Liver (tissue), 9 donors: ENCODE data around the gene IL10RB. TPM values are rescaled to one million over a fixed set of nuclear protein-coding genes. Genes with fewer than 3 reads are reported as not detected.

Experiments
- DNase-seq: peaks from one replicate; pipeline ENCODE4 v3.0.0-alpha.2; 2017; ENCODE audit warnings: low spot score
- H3K27ac ChIP-seq, 2 donors: one replicate each; pipeline ENCODE4 v1.7.0; 2013; ENCODE audit warnings: inconsistent platforms in 2 of 2, low read length in 2 of 2, control low read depth in 1 of 2, low read depth in 1 of 2, mild to moderate bottlenecking in 1 of 2
- H3K27me3 ChIP-seq, 4 donors: one replicate each; pipeline versions ENCODE4 v1.6.1 to v1.7.0; 2013; ENCODE audit warnings: low read length in 3 of 4, inconsistent platforms in 1 of 4, mild to moderate bottlenecking in 1 of 4, moderate library complexity in 1 of 4; ENCODE audit not compliant: control insufficient read depth in 4 of 4, insufficient read depth in 4 of 4
- H3K36me3 ChIP-seq, 4 donors: one replicate each; pipeline versions ENCODE4 v1.6.1 to v1.7.0; 2013; ENCODE audit warnings: low read length in 3 of 4, mild to moderate bottlenecking in 3 of 4, low read depth in 1 of 4, moderate library complexity in 1 of 4; ENCODE audit not compliant: control insufficient read depth in 4 of 4, insufficient read depth in 3 of 4
- H3K4me1 ChIP-seq, 4 donors: one replicate each; pipeline versions ENCODE4 v1.6.1 to v1.7.0; 2013; ENCODE audit warnings: low read length in 3 of 4, mild to moderate bottlenecking in 3 of 4, moderate library complexity in 1 of 4; ENCODE audit not compliant: control insufficient read depth in 4 of 4, insufficient read depth in 4 of 4
- H3K4me3 ChIP-seq, 3 donors: one replicate each; pipeline versions ENCODE4 v1.6.1 to v1.7.0; 2013; ENCODE audit warnings: low read length in 3 of 3, control low read depth in 1 of 3, low read depth in 1 of 3, mild to moderate bottlenecking in 1 of 3
- H3K9ac ChIP-seq, 2 donors: one replicate each; pipeline ENCODE4 v1.7.0; 2013; ENCODE audit warnings: low read length in 2 of 2, mild to moderate bottlenecking in 2 of 2, moderate library complexity in 2 of 2, control low read depth in 1 of 2, low read depth in 1 of 2
- H3K9me3 ChIP-seq, 4 donors: one replicate each; pipeline versions ENCODE4 v1.6.1 to v1.7.0; 2013; ENCODE audit warnings: low read length in 3 of 4; ENCODE audit not compliant: control insufficient read depth in 4 of 4
- FOXA1 ChIP-seq: IDR thresholded peaks from 2 replicates; pipeline ENCODE4 v1.6.1; 2016; ENCODE audit warnings: antibody characterized with exemption
- FOXA2 ChIP-seq: IDR thresholded peaks from 2 replicates; pipeline ENCODE4 v1.6.1; 2016; ENCODE audit warnings: antibody characterized with exemption
- GABPA ChIP-seq, 2 donors: IDR thresholded peaks in 1 of 2; conservative IDR thresholded peaks in 1 of 2; 2 replicates each; pipeline ENCODE4 v1.6.1; 2016; ENCODE audit warnings: antibody characterized with exemption in 2 of 2, mild to moderate bottlenecking in 1 of 2, moderate library complexity in 1 of 2
- HNF4G ChIP-seq: IDR thresholded peaks from 2 replicates; pipeline ENCODE4 v1.6.1; 2016; ENCODE audit warnings: antibody characterized with exemption
- JUND ChIP-seq, 2 donors: IDR thresholded peaks; 2 replicates each; pipeline ENCODE4 v1.6.1; 2016; ENCODE audit warnings: antibody characterized with exemption in 2 of 2
- NR2F2 ChIP-seq: IDR thresholded peaks from 2 replicates; pipeline ENCODE4 v1.6.1; 2016; ENCODE audit warnings: antibody characterized with exemption
- RAD21 ChIP-seq, 2 donors: IDR thresholded peaks; 2 replicates each; pipeline ENCODE4 v1.6.1; 2016; ENCODE audit warnings: antibody characterized with exemption in 2 of 2, mild to moderate bottlenecking in 2 of 2
- RXRA ChIP-seq, 2 donors: IDR thresholded peaks; 2 replicates each; pipeline ENCODE4 v1.6.1; 2017 to 2018; ENCODE audit warnings: antibody characterized with exemption in 2 of 2, mild to moderate bottlenecking in 1 of 2
- SP1 ChIP-seq: IDR thresholded peaks from 2 replicates; pipeline ENCODE4 v1.6.1; 2018; ENCODE audit warnings: antibody characterized with exemption, mild to moderate bottlenecking
- TAF1 ChIP-seq: conservative IDR thresholded peaks from 2 replicates; pipeline ENCODE4 v1.6.1; 2016; ENCODE audit warnings: antibody characterized with exemption, mild to moderate bottlenecking
- YY1 ChIP-seq: IDR thresholded peaks from 2 replicates; pipeline ENCODE4 v1.6.1; 2016; ENCODE audit warnings: antibody characterized with exemption, mild to moderate bottlenecking
- WGBS: extraction: QIAGEN DNeasy Blood & Tissue Kit; methylation state at CpG from one replicate; pipeline ENCODE4 v1.1.7; 2013; 5-methylcytosine and 5-hydroxymethylcytosine counted together
- polyA plus RNA-seq, 2 donors: library from polyadenylated mRNA; stranded (reverse) in 1 of 2; unstranded in 1 of 2; fragments of 200-250 nt in 1 of 2; fragments of >200 nt in 1 of 2; fragmentation: Nextera tagmentation in 1 of 2; extraction: Ambion mirVana in 1 of 2; gene quantifications; one replicate each; pipeline versions ENCODE4 v1.2.1 to v1.2.3, GENCODE V29; 2013 to 2015
- total RNA-seq, 2 donors: library from RNA; depleted of rRNA; stranded (reverse); fragments of >200 nt; gene quantifications; one replicate each; pipeline ENCODE4 v1.2.3, GENCODE V29; 2014
- TF ChIP-seq, protein P1 (sequence below): IDR thresholded peaks from 2 replicates; pipeline ENCODE4 v1.6.1; 2016; ENCODE audit warnings: antibody characterized with exemption
- TF ChIP-seq, protein P2 (sequence below): IDR thresholded peaks from 2 replicates; pipeline ENCODE4 v1.6.1; 2016; ENCODE audit warnings: antibody characterized with exemption
- TF ChIP-seq, protein P3 (sequence below): IDR thresholded peaks from 2 replicates; pipeline ENCODE4 v1.6.1; 2016; ENCODE audit warnings: antibody characterized with exemption, mild to moderate bottlenecking
- TF ChIP-seq, protein P4 (sequence below): fragments of 150-350 bp; IDR thresholded peaks from 2 replicates; pipeline ENCODE4 v1.5.1; 2017; ENCODE audit warnings: improper control_type of control experiment, low read depth, low read length; ENCODE audit not compliant: missing input control
- donor health status: healthy.
- donor health status: healthy.
- donor health status: healthy.
- donor health status: healthy.
- donor health status: healthy.

Gene IL10RB
- total and polyA plus RNA-seq, 4 donors, result 16.1 to 22.1 (median 18.8) TPM

DNA sequence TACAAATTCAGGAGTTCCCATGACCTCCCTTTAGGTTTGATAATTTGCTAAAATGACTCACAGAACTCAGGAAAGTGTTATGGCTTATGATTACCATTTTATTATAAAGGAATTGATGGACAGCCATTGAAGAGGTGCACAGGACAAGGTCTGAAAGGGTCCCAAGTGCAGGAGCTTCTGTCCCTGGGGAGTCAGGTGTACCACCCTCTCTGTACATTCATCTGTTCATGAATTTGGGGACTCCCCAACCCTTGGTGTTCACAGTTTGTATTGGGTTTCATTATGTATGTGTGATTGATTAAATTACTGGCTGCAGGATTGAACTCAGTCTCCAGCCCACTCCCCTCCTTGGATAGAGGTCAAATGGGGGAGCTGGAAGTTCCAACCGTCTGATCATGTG lies 10.8 kb upstream of the IL10RB start:
- no peak overlapping the region for H3K27ac ChIP-seq
- H3K9me3 ChIP-seq, result no peaks in the 10 kb centered on the region
- TF ChIP-seq, protein P1, sequence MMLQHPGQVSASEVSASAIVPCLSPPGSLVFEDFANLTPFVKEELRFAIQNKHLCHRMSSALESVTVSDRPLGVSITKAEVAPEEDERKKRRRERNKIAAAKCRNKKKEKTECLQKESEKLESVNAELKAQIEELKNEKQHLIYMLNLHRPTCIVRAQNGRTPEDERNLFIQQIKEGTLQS, result no peak
- TF ChIP-seq FOXA1, result no peak
- no peak for TF ChIP-seq TAF1
- TF ChIP-seq, protein P2, sequence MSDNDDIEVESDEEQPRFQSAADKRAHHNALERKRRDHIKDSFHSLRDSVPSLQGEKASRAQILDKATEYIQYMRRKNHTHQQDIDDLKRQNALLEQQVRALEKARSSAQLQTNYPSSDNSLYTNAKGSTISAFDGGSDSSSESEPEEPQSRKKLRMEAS, result no peak
- TF ChIP-seq RAD21 (IDR thresholded peaks at IDR 0.05), result no peak
- TF ChIP-seq RXRA (IDR thresholded peaks at IDR 0.05), result no peak
- DNase-seq, result no peak
- no peaks in the 10 kb centered on the region for H3K27me3 ChIP-seq
- no peak overlapping the region for H3K9ac ChIP-seq
- no peak overlapping the region for H3K4me3 ChIP-seq
- peaks cover 0 to 7% (median 5%) of the 10 kb centered on the region in 4 donors for H3K4me1 ChIP-seq
- 74% methylated on average over 1 of the region's 1 CpG for WGBS
- H3K36me3 ChIP-seq, result peaks cover 5 to 73% (median 60%) of the 10 kb centered on the region in 4 donors

DNA sequence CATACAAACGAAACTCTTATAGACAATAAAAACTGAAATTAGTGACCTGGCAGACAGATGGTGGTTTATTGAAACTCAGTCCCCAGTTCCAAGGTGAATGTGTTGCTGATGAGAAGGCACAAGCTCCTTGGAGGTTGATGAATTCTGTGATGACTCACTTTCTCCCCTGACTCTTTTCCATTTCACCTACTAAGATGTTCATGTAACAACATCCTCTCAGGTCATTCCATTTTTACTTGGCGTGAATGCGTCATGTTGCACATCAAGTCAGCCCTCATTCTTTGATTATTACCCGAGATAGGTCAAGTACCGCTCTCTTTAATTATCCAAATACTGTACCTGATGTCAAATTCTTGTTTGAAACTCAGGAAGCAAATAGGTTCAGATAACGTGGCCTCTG lies 10.1 kb upstream of the IL10RB start:
- H3K4me1 ChIP-seq, result peaks cover 0 to 7% (median 5%) of the 10 kb centered on the region in 4 donors
- no peak overlapping the region for H3K9ac ChIP-seq
- no peaks in the 10 kb centered on the region for H3K9me3 ChIP-seq
- H3K4me3 ChIP-seq, result no peak overlapping the region
- H3K27me3 ChIP-seq, result no peaks in the 10 kb centered on the region
- TF ChIP-seq GABPA (IDR thresholded peaks at IDR 0.05 in 1 of 2, conservative IDR thresholded peaks at IDR 0.05 in 1 of 2) (no peak), FOXA2 (no peak), FOXA1 (no peak), TAF1 (no peak), RAD21 (IDR thresholded peaks at IDR 0.05) (no peak), HNF4G (no peak), RXRA (IDR thresholded peaks at IDR 0.05) (no peak), NR2F2 (no peak), YY1 (no peak), SP1 (no peak), JUND (IDR thresholded peaks at IDR 0.05) (no peak)
- TF ChIP-seq, protein P3, sequence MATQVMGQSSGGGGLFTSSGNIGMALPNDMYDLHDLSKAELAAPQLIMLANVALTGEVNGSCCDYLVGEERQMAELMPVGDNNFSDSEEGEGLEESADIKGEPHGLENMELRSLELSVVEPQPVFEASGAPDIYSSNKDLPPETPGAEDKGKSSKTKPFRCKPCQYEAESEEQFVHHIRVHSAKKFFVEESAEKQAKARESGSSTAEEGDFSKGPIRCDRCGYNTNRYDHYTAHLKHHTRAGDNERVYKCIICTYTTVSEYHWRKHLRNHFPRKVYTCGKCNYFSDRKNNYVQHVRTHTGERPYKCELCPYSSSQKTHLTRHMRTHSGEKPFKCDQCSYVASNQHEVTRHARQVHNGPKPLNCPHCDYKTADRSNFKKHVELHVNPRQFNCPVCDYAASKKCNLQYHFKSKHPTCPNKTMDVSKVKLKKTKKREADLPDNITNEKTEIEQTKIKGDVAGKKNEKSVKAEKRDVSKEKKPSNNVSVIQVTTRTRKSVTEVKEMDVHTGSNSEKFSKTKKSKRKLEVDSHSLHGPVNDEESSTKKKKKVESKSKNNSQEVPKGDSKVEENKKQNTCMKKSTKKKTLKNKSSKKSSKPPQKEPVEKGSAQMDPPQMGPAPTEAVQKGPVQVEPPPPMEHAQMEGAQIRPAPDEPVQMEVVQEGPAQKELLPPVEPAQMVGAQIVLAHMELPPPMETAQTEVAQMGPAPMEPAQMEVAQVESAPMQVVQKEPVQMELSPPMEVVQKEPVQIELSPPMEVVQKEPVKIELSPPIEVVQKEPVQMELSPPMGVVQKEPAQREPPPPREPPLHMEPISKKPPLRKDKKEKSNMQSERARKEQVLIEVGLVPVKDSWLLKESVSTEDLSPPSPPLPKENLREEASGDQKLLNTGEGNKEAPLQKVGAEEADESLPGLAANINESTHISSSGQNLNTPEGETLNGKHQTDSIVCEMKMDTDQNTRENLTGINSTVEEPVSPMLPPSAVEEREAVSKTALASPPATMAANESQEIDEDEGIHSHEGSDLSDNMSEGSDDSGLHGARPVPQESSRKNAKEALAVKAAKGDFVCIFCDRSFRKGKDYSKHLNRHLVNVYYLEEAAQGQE, result no peak
- TF ChIP-seq, protein P4, sequence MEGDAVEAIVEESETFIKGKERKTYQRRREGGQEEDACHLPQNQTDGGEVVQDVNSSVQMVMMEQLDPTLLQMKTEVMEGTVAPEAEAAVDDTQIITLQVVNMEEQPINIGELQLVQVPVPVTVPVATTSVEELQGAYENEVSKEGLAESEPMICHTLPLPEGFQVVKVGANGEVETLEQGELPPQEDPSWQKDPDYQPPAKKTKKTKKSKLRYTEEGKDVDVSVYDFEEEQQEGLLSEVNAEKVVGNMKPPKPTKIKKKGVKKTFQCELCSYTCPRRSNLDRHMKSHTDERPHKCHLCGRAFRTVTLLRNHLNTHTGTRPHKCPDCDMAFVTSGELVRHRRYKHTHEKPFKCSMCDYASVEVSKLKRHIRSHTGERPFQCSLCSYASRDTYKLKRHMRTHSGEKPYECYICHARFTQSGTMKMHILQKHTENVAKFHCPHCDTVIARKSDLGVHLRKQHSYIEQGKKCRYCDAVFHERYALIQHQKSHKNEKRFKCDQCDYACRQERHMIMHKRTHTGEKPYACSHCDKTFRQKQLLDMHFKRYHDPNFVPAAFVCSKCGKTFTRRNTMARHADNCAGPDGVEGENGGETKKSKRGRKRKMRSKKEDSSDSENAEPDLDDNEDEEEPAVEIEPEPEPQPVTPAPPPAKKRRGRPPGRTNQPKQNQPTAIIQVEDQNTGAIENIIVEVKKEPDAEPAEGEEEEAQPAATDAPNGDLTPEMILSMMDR, result no peak
- WGBS, result 92% methylated on average over 6 of the region's 6 CpGs
- no peak for DNase-seq
- peaks cover 5 to 69% (median 56%) of the 10 kb centered on the region in 4 donors for H3K36me3 ChIP-seq
- H3K27ac ChIP-seq, result no peak overlapping the region
